ENCODE measurements around the gene CCSER1.

GRCh38 chr4:91298824-91299223 lies 1171.6 kb downstream of the CCSER1 start:
- TF ChIP-seq CTCF (IDR thresholded peaks at IDR 0.05) (no peak), EP300 (IDR thresholded peaks at IDR 0.05) (no peak), POLR2A (IDR thresholded peaks at IDR 0.05) (no peak), POLR2AphosphoS5 (IDR thresholded peaks at IDR 0.05) (no peak)

Data from upper lobe of left lung (tissue), 4 donors.